Transverse colon (tissue), 4 donors: ENCODE data around the gene AP4S1. TPM values are rescaled to one million over a fixed set of nuclear protein-coding genes. Genes with fewer than 3 reads are reported as not detected.

Experiments used
- DNase-seq: peaks from one replicate; pipeline ENCODE4 v3.0.0-alpha.2; 2019
- H3K27ac ChIP-seq, 4 donors: fragments of 200-600 bp; sonication (generic); 2 replicates each; pipeline ENCODE4 v1.5.1; 2016 to 2018; ENCODE audit warnings: inconsistent platforms in 4 of 4
- H3K27me3 ChIP-seq: fragments of 200-600 bp; sonication (generic); 2 replicates; pipeline ENCODE4 v1.5.1; 2017; ENCODE audit warnings: inconsistent platforms
- H3K36me3 ChIP-seq, 4 donors: fragments of 200-600 bp; sonication (generic); 2 replicates each; pipeline ENCODE4 v1.5.1; 2017 to 2019; ENCODE audit warnings: inconsistent platforms in 4 of 4
- H3K4me1 ChIP-seq, 4 donors: fragments of 200-600 bp; sonication (generic); 2 replicates each; pipeline ENCODE4 v1.5.1; 2017 to 2020; ENCODE audit warnings: inconsistent platforms in 4 of 4
- H3K4me3 ChIP-seq, 4 donors: fragments of 200-600 bp; sonication (generic); 1 replicate in 1 of 4; 2 replicates in 3 of 4; pipeline versions ENCODE4 v1.5.1 to v1.6.1; 2017 to 2019; ENCODE audit warnings: inconsistent platforms in 4 of 4
- H3K9me3 ChIP-seq, 2 donors: fragments of 200-600 bp; sonication (generic); 2 replicates each; pipeline ENCODE4 v1.5.1; 2017 to 2019; ENCODE audit warnings: inconsistent platforms in 2 of 2
- CTCF ChIP-seq, 5 experiments: fragments of 200-600 bp in 3 of 5; fragments of 450-650 bp in 2 of 5; sonication (generic) in 3 of 5; IDR thresholded peaks; 1 replicate in 2 of 5; 2 replicates in 3 of 5; pipeline ENCODE4 v1.5.1; 2016 to 2017; ENCODE audit warnings: antibody characterized with exemption in 5 of 5, inconsistent platforms in 3 of 5, mild to moderate bottlenecking in 2 of 5, moderate library complexity in 1 of 5
- EP300 ChIP-seq: sonication (generic); formaldehyde crosslinking; IDR thresholded peaks from one replicate; pipeline ENCODE4 v1.6.1; 2017; ENCODE audit warnings: antibody characterized with exemption, low read depth
- POLR2A ChIP-seq: fragments of 450-650 bp; IDR thresholded peaks from one replicate; pipeline ENCODE4 v1.6.1; 2016; ENCODE audit warnings: antibody characterized with exemption, mild to moderate bottlenecking, moderate library complexity
- POLR2AphosphoS5 ChIP-seq, 3 donors: sonication (generic); formaldehyde crosslinking; IDR thresholded peaks; one replicate each; pipeline ENCODE4 v1.6.1; 2016; ENCODE audit warnings: antibody characterized with exemption in 3 of 3
- WGBS, 2 donors: methylation state at CpG; one replicate each; pipeline ENCODE4 v1.1.5; 2018; ENCODE audit warnings: low coverage in 1 of 2; 5-methylcytosine and 5-hydroxymethylcytosine counted together
- in situ Hi-C, 4 donors: fragments of 200-750 bp; cut with MboI; loops; one replicate each; pipeline versions ENCODE4 v1.15.0 to v1.15.1; 2017; ENCODE audit warnings: low sequenced_read_pairs in 3 of 4, low pct_ligation_motif_present in 1 of 4, low pct_unique_long_range_greater_than_20kb in 1 of 4
- intact Hi-C: fragments of 100-400 bp; cut with DNase I; formaldehyde crosslinking; loops from one replicate; pipeline ENCODE4 v1.15.1; 2023; ENCODE audit warnings: low total_unique reads
- small RNA-seq, 4 donors: library from RNA; depleted of rRNA; stranded (forward); fragments of <200 nt; gene quantifications; one replicate each; pipeline ENCODE3, GENCODE V24; 2016
- total RNA-seq, 4 donors: library from RNA; depleted of rRNA; stranded (reverse); fragments of >200 nt; gene quantifications; one replicate each; pipeline ENCODE4 v1.1.0, GENCODE V29; 2016

AP4S1 gene
- total RNA-seq, 4 donors from 2014 or later = 0.60 to 9.8 (median 4.6) TPM

GRCh38 chr14:31142455-31143087, 117.1 kb downstream of the AP4S1 start:
- H3K27ac ChIP-seq = no peak overlapping the region
- H3K4me3 ChIP-seq = no peak overlapping the region
- peaks cover 0 to 81% (median 41%) of the 10 kb centered on the region in 4 donors for H3K36me3 ChIP-seq
- no peaks in the 10 kb centered on the region for H3K27me3 ChIP-seq
- intact Hi-C loops = no loop called here
- H3K9me3 ChIP-seq = no peaks in the 10 kb centered on the region
- in situ Hi-C loops = no loop called here
- 94 to 96% methylated on average over 7 to 11 of the region's 11 CpGs for WGBS, 2 donors
- H3K4me1 ChIP-seq = no peaks in the 10 kb centered on the region
- TF ChIP-seq EP300 (no peak), POLR2AphosphoS5 (IDR thresholded peaks at IDR 0.05) (no peak), POLR2A (no peak), CTCF (IDR thresholded peaks at IDR 0.05) (no peak)
- no peak for DNase-seq

Small RNA genes lying within 50 kb of the gene (small RNA-seq; reads per million reads assigned to genes)
- gene MIR624 (0 reads per million in 4 donors), gene RNU6-541P (0 reads per million in 4 donors)

Other genes with a start within 250 kb of the AP4S1 start
- gene COCH, start 151.1 kb upstream of the AP4S1 start, total RNA-seq = 1 to 10 TPM in 3 of 4 donors, under 1 TPM in 1; 0.60 to 3.1 (median 1.8) TPM
- 10 to 100 TPM; 42.3 to 57.5 (median 51.5) TPM for gene STRN3, start 730 bp downstream of the AP4S1 start, total RNA-seq
- 100 to 1,000 TPM; 111 to 237 (median 154) TPM for gene HECTD1, start 182.1 kb downstream of the AP4S1 start, total RNA-seq